ENCODE data around the gene PODNL1.

DNA sequence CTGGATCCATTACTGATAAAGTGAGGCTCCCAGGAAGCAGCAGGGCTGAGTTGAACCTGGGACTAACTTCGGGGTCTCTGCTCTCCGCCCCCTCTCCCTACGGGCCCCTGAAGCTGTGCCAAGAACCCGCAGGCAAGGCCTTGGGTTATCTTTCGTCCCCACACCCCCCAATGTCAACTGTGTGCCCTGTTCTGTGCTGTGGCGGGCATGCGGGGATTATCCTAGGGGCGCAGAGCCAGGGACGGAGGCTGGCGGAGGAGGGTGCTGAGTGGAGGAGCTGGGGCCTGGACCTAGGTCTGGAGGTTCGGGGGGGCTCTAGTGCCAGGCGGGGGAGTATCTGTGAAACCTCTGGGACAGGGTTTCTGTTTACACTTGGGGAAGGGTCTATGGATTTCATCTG lies 41.5 kb upstream of the PODNL1 start:
- TF ChIP-seq POLR2A (IDR thresholded peaks at IDR 0.05; ENCODE audit: low read length): no peak
- no peak for TF ChIP-seq GATA1 (IDR thresholded peaks at IDR 0.05; ENCODE audit: low read depth, low read length)
